Measurements from ENCODE around the gene GIMAP7.
"Not testable (repeated sequence)": the region's sequence is repeated elsewhere in the genome, so short reads cannot be mapped to it uniquely, and the experiment has no call there.

The GIMAP7 gene

DNA sequence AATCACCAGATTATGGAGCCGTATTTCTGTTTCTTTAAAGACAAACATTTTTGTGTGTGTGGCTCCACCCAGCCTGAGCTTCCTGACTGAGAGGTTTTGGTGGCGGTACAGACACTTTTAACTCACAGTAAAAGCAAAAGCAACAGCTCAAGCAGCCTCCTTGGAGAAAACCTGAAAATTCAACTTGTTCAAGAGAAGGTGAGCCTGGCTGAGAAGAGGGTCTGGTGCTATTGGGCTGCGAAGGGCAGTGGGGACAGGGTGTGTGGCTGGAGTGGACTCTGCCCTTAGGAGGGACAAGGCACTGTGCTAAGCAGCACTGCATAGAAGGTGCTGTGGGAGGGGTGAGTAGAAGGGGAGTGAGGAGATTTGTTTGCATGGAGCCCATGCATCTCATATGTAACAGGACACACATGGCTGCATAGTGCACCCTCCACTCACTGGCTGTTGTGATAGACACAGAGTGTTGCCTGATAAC, at the start of gene GIMAP7:
Gene GIMAP7 (plus strand): TSS at position 125 of the 475 bp plus-strand sequence. CDS start 5,103 bp downstream, outside the sequence.
- DNase-seq (ENCODE audit: low read depth), result peak; percentile 31

DNA sequence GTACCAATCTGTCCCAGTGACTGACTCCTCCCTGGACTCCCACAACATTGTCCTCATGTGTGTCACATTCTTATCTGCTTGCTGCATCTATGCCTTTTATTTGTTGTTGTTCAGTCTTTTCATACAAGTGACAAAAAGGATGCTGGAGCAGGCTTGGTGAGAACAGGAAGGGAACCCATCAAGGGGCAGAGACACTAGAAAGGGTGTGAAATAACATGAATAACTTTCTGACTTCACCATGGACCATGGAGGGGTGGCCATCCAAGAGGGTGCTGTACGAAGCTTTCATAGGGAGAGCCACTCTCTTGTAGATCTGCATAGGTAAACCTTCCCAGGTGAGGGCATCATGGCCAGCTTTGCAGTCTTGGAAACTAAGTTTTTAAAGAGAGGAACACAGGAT, 49.7 kb upstream of the GIMAP7 start:
- DNase-seq (ENCODE audit: low read depth), result no peak

DNA sequence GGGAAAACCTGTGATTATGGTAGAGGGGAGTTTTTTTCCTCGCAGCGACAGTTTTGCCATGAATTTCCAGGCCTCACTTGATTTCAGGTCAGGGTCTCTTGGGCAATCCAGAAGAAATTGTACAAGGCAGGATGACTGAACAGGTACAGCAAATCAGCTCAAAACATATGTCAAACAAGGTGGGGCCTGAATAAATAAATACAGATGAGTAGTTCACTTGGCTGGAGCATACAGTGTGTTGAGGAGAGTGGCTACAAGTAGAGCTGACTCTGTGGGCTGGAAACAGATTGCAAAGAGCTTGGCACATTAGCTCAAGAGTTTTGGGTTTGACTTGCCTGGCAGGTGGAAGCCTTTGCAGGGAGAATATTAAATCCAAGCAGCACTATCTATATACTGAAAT, 49.3 kb upstream of the GIMAP7 start:
- no peak for DNase-seq (ENCODE audit: low read depth)

DNA sequence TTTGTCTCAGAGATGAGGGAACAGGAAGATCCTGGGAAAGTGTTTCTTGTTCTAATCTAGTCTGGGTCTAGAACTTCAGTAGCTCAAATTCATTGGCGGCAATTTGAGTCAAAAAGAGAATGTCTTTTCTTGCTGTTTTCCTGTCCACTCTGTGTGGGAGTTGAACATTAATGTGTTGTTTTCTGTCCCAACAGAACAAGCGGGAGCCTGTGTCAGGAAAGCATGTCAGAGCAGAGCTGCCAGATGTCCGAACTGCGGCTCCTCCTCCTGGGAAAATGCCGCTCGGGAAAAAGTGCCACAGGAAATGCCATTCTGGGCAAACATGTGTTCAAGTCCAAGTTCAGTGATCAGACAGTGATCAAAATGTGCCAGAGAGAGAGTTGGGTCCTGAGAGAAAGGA, 48.2 kb upstream of the GIMAP7 start:
- no peak for DNase-seq (ENCODE audit: low read depth)

DNA sequence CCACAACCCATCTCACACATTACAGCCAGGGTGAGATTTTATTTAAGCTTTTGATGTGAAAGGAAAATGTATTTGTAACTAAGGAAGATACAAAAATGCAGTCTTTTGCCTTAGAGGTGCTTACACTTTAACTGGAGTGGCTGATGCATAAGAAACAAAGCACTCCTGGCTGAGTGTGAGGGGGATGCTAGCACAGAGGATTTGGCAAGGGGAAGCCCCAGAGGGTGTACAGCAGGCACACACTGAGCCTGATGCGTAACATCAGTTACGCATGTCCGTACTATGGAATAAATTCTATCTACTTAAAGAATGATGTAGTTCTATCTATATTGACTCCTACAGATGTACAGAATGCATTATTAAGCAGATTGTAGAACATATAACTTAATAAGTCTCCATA, 46.4 kb upstream of the GIMAP7 start:
- no peak for DNase-seq (ENCODE audit: low read depth)

DNA sequence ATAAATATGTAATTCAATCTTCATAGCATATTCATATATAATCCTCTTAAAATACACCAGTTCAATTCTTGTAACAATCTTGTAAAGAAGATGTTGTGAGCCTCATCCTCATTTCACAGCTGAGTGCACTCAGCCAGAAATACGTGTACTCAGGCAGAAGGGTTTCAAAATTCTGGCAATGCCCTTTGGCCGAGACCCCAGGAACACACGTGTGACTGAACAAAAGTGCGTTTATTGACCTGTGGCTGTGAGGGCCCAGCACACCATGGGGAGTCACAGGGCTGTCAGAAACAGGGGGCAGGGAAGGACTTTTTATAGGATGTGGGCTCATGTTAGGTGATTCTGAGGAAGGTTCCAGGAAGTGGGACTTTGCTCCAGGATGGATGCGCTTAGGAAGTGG, 42.8 kb upstream of the GIMAP7 start:
- no peak for DNase-seq (ENCODE audit: low read depth)

DNA sequence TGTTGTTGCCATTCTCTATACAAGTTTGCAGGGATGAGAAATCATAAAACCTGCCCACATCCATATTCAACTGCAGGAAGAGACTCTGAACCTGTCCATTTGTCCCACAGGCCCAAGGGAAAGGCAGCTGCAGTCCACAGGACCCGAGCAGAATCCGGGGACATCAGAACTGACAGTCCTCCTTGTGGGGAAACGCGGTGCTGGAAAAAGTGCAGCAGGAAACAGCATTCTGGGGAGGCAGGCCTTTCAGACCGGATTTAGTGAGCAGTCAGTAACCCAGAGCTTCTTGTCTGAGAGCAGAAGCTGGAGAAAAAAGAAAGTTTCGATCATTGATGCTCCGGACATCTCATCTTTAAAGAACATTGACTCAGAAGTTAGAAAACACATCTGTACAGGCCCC, 40.8 kb upstream of the GIMAP7 start:
- DNase-seq (ENCODE audit: low read depth), result no peak

DNA sequence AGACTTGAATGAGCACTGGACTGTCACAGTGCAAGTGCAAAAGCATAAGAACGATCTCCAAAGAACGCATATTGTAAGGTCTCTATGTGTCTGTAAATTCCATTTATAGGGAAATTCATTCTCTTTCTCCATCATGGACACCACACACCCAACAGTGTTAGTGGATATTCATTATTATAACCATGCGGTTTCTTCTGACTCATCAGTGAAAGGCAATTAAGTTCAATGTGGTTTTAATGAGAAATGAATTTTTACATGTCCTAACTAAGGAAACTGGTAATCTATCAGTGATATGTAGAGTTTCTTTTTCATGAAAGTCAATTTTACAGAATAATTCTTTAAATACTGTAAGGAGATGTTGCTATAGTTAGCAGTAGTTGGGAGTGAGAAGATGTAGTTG, 38.4 kb upstream of the GIMAP7 start:
- no peak for DNase-seq (ENCODE audit: low read depth)

DNA sequence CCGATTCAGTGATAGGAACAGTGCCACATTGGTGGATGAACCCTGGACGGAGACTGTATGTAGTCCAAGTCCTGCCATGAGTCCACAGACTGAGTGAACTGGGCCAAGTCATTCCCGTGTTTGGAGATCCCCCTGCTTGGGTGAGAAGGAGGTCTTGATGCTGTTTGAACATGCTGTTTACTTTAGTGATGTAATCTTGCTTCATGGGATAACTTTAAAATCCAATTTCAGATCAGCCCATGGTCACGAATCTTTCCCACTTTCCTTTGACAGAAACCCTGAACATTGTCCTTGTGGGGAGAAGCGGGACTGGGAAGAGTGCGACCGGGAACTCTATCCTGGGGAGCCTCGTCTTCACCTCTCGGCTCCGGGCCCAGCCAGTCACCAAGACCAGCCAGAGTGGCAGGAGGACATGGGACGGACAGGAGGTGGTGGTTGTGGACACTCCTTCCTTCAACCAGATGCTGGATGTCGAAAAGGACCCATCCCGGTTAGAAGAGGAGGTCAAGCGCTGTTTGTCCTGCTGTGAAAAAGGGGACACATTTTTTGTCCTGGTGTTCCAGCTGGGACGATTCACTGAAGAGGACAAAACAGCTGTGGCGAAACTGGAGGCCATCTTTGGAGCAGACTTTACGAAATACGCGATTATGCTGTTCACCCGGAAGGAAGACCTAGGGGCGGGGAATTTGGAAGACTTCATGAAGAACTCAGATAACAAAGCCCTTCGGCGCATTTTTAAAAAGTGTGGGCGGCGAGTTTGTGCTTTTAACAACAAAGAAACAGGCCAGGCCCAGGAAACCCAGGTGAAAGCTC, 37.6 kb upstream of the GIMAP7 start:
- DNase-seq (ENCODE audit: low read depth), result no peak

DNA sequence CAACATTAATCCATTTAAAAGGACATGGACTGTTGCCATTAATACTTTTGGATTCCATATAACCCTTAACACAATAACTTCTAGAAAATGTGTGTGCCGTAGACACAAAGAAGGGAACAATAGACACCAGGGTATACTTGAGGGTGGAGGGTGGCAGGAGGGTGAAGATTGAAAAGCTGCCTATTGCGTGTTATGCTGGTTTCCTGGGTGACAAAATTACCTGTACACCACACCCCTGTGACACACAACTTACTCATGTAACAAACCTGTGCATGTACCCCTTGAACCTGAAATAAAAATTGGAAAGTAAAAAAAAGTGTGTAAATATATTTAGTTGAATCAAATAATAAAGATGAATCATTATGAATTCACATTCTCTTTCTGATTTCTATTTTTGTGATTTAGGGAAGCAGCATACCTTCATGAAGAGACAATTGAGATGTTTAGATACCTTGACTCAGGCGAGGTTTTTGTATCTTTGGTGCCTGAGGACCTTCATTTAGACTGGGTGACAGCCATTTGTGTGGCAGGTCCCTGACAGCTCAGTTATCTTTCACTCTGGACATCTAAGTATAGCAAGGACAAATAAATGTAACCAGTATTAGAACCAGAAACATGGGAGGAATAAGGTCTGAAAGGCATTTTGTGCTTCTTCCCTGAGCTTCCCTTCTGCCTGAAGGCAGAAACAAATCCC, 35.5 kb upstream of the GIMAP7 start:
- DNase-seq (ENCODE audit: low read depth), result no peak

DNA sequence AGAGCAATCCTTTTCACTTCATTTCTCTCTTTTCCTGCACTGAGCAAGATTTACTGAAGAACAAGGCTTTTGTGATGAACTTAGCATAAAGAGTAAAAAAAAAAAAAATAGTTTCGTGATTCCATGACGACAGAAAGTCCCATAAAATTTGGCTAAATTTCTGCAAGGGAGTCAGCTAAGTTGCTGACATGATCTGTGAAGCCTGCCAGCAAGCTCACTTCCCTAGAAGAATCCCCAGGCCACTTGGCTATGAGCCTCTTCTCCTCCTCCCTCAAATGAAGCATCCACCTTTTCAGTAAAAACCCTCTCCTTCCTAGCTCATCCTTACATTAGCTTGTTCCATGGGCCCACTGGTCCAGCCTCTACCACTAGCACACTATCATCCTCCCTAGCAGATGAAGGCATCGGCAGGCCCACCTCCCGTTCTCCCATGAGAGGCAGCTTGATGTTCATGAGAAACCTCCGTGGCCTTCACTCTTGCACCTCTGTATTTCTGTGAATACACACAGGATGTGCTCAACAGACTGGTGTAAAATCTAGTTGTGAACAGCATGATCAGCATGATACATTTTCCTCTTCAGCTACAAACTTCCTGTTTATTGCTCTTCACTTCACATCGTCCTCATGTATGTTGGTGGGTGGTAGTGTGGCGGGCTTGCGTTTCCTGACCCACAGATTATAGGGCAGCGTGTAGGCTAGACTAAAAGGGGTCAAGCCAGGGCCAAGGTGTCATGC, 33.3 kb upstream of the GIMAP7 start:
- DNase-seq (ENCODE audit: low read depth), result no peak

DNA sequence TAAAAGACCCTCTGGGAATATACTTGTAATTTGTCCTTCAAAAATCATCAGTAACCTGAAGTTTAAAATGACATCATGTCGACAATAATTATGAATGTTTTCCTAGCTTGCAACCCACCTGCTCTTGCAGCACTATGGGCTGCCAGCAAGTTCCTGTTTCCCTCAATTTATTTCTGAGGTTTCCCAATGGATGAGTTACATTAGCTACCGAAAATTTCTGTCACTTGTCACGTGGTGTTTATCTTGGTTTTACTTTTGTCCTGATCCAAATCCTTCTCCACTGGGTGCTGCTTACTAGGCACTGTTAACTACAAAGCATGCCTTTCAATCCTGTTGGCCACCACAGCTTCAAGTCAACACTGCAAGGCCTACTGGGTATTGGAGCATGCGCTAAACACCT, 32.8 kb upstream of the GIMAP7 start:
- no peak for DNase-seq (ENCODE audit: low read depth)

DNA sequence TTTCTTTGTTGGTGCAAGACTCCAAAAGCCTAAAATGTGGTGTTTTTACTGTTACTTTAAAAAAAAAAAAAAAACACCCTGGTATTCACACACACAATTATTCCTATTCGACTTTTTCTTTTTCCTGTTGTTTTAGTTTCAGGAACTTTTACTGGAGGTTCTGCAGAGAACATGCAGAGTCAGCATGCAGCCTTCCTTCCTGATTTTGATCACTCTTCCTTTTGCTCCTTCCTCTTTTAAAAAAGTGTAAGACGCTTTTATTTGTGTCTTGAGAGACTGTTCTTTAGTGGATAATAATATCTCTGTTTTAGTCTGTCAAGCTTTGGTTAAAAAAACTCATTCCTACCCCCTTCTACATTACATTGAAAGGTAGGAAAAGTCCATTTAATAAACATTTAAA, 31.2 kb upstream of the GIMAP7 start:
- not testable (repeated sequence) for DNase-seq (ENCODE audit: low read depth)

DNA sequence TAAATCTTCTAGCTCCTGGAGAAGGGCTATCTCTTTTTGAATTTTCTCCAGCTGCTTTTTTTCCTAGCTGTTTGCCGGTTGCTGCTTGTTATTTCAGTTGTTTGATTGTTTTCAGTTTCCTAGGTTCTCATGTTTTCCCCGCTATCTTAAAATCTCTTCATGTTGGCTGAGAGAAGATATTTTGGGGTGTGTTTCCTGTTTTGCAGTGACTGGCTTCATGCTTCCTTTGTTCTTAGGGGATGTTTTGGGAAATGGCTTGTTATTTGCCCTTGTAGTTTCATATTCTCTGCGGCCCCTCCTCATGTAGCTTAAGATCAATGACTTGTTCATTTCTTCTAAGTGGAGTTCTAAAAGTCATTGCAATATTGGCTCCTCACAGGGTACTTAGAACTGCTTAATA, 30.6 kb upstream of the GIMAP7 start:
- DNase-seq (ENCODE audit: low read depth), result not testable (repeated sequence)

DNA sequence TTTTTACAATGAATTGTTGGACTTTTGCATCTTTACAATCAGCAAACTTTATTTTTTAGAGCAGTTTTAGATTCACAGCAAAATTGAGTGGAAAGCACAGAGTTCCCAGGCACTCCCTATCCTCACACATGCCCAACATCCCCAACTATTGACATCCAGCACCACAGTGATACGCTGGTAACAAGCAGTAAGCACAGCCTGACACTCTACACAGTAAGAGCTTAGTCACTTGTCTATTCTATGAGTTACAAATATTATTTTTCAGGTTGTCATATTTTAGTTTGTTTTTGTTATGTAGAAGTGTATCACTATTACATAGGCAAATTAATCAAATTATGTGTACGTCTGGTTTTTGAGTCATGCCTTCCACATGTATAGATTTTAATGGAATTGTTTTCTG, 27.0 kb upstream of the GIMAP7 start:
- no peak for DNase-seq (ENCODE audit: low read depth)

DNA sequence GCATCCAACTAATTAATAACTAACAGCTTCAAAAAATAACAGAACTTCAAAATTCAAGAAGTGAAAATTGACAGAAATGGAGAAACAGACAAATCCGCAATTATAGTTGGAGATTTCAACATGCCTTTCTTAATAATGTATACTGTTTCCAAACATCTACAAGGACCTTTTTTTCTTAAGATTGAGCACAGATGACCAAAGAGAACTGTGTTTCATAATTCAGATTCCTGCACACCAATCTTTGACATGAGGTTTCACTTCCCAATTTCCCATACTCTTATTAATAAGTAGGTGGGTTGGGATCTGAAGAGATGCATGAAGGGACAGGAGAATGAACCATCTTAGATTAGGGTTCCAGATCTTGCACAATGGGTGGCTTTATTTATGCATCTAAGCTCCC, 24.9 kb upstream of the GIMAP7 start:
- DNase-seq (ENCODE audit: low read depth), result no peak

DNA sequence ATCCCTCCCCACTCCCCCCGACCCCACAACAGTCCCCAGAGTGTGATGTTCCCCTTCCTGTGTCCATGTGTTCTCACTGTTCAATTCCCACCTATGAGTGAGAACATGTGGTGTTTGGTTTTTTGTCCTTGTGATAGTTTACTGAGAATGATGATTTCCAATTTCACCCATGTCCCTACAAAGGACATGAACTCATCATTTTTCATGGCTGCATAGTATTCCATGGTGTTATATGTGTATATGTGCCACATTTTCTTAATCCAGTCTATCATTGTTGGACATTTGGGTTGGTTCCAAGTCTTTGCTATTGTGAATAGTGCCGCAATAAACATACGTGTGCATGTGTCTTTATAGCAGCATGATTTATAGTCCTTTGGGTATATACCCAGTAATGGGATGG, 21.2 kb upstream of the GIMAP7 start:
- DNase-seq (ENCODE audit: low read depth), result not testable (repeated sequence)

DNA sequence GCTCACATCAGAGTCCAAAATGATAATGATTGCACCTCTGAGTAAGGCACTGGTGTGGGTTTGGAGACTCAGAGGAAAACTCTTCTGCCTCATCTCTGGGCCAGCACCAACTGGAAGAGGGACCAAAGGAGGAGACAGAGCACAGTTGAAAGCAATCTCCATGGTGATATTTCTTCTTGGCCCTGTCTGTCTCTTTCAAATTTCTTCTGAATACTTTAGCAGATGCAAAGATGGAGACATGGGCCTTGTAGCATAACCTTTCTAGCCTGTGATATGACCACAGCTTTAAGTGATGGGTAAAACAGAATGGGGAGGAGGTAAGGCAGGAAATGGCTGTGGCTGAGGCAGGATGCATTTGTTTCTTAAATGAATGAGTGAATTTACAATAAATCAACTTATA, 12.2 kb upstream of the GIMAP7 start:
- DNase-seq (ENCODE audit: low read depth), result no peak

DNA sequence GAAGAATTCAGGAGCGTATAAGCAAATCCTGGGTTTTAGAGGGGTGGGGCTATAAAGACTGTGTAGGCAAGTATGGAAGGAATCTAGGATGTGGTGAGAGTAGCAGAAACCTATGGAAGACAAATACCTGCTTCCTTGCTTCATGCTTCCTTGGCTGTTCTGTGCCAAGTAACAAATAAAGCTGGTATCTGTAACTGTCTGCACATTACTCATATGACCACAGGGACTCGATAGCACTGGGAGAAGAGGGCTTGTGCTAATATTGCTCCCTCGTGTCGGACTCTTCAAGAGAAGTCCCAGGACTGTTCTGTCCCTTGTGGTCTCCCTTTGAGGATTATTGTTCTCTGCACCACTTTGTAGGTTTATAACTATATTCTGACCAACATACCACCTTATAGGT, 11.5 kb upstream of the GIMAP7 start:
- no peak for DNase-seq (ENCODE audit: low read depth)

DNA sequence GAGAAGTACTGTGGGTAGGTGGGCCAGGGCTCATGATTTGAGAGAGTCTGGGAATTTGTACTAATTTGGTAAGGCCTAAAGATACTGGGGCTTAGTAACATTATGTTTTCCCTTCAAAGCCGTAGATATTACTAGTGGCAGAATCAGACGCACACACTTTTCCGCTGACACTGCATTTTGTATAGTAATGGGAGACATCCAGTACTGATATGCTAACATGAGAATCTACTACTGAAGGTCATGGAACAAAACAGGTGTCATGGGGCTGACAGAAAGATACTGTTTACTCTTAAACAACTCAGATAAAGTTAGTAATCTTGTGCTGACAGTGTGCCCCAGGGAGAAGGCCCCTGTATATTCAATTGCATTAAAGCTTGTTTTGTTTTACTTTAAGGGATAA, 11.1 kb upstream of the GIMAP7 start:
- DNase-seq (ENCODE audit: low read depth), result no peak

DNA sequence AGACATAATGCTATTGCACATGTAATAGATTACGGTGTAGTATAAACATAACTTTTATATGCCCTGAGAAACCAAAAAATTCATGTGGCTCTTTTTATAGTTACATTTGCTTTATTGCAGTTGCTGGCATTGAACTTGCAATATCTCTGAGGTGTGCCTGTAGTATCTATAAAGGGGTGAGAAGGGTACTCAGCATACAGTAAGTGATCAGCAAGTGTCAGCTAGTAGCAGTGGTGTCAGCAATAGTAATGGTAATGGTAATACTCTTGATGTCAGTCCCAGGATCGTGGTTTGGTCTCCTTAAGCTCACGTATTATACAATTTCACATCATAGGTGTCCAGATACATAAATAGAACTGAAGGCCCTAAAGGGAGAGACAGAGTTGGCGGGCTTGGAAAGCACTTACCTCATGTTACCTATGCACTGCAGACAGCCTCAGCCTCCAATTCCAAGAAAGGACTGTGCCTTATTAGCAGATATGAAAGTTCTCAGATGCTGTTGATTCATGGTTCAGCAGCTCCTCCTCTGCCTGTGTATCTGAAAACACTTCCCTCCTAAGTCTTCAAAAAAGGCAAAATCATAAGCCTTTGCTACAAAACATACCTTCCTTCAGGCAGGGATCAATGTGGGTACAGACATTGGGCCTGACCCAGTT, 6.6 kb upstream of the GIMAP7 start:
- no peak for DNase-seq (ENCODE audit: low read depth)

DNA sequence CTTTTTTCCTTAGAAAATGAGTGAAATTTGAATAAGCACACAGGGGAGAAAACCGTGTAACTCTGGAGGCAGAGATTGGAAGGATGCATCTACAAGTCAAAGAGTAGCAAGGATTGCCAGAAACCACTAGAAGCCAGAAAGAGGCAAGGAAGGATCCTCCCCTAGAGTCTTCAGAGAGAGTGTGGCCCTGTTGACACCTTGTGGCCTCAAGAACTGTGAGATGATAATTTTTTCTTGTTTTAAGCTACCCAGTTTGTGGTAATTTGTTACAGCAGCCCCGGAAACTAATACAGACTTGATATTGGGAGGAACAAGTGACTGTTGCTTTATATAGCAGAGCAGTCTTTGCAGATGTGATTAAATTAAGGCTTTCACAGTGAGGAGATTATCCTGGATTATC, 3.6 kb upstream of the GIMAP7 start:
- DNase-seq (ENCODE audit: low read depth), result no peak
